Measurements from ENCODE around the gene REV3L.

The REV3L gene

DNA sequence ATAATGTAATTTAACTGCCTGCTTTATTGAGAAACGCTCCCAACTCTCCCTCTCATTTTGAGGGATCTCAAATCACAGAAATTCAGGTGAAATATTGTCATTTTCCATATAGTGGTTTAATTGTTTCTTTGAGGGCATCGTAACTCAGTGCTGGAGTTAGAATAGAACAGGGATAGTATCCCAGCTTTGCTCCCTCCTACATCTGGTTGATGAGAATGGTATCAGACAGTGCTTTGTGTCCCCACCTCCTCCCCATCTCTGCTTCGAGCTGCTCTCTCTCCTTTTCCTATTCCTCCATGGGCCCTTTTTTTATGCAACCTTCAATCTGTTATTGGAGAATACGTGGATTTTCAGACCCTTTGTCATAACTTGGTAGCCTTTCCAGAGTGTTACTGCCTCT lies 41.2 kb upstream of the REV3L start:
- TF ChIP-seq, protein P1, sequence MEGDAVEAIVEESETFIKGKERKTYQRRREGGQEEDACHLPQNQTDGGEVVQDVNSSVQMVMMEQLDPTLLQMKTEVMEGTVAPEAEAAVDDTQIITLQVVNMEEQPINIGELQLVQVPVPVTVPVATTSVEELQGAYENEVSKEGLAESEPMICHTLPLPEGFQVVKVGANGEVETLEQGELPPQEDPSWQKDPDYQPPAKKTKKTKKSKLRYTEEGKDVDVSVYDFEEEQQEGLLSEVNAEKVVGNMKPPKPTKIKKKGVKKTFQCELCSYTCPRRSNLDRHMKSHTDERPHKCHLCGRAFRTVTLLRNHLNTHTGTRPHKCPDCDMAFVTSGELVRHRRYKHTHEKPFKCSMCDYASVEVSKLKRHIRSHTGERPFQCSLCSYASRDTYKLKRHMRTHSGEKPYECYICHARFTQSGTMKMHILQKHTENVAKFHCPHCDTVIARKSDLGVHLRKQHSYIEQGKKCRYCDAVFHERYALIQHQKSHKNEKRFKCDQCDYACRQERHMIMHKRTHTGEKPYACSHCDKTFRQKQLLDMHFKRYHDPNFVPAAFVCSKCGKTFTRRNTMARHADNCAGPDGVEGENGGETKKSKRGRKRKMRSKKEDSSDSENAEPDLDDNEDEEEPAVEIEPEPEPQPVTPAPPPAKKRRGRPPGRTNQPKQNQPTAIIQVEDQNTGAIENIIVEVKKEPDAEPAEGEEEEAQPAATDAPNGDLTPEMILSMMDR (IDR thresholded peaks at IDR 0.05; ENCODE audit: low read depth, low read length), result no peak
- no peak overlapping the region for H3K4me3 ChIP-seq (ENCODE audit: low read depth, low read length)
- H3K36me3 ChIP-seq, result no peaks in the 10 kb centered on the region
- H3K27ac ChIP-seq, result no peak overlapping the region
- no peaks in the 10 kb centered on the region for H3K27me3 ChIP-seq (ENCODE audit: insufficient read depth, low read depth, severe bottlenecking)
- no peak for DNase-seq
- H3K9me3 ChIP-seq (ENCODE audit: severe bottlenecking), result no peaks in the 10 kb centered on the region

DNA sequence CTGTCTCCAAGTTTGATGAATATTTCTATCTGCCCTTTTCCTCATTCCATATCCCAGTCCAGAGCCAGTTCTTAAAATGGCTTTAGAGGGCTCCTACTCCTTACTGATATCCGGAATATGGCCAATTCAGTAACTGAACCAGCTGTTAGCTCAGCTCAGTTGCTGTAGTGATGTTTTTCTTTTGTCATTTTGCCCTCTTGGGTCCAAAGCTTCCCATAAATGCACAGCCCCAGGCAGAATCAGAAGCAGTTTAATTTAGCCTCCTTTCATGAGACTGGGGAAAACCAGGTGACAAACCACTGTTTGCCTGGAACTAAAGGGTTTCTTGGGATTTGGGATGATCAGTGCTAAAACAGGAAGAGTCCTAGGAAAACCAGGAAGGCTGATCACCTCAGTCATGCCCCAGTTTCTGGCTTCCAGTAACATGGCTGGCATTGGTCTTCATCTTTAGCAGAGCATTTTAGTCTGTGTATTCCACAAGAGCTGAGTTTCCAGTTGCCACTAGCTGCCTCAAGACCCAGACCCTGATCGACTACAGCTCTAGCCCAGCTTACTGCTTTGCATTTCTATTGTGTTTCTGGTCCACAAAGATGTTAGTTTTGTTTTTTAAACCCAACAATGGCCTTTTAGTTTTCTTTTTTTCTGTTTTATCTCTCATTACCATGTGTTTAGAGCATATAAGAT lies 40.6 kb upstream of the REV3L start:
- Histone ChIP-seq H3K4me3 (ENCODE audit: low read depth, low read length) (no peak overlapping the region), H3K27me3 (ENCODE audit: insufficient read depth, low read depth, severe bottlenecking) (no peaks in the 10 kb centered on the region), H3K27ac (no peak overlapping the region), H3K36me3 (no peaks in the 10 kb centered on the region), H3K9me3 (ENCODE audit: severe bottlenecking) (no peaks in the 10 kb centered on the region)
- TF ChIP-seq, protein P1 (IDR thresholded peaks at IDR 0.05; ENCODE audit: low read depth, low read length), result no peak
- no peak for DNase-seq

DNA sequence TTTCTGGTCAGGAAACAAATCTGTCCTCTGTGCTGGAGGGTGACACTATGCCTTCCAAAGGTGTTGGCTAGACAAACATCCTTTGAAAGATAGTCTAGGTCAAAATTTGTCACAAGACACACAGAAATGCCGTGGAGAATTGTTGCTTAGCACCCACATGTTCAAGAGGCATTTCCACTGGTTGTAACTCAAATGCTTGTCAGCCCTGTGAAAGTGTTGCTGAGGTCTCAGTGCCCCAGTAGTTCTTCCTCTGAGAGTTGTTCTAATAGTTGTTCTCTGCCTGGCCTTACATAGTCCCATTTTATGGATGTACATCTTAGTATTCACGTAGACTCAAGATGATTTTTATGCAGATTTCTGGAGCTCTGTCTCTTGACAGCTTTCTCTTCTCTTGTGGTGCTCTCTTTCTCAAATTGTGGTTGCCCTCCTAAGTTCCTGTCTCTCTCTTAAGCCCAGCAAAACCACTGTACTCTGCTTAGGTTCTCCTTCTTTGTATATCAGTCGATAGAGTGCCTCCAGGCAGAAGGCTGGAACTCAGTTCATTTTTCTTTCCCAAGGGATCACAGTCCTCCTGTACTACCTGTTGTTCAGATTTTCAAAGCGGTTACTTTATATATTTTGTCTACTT lies 39.5 kb upstream of the REV3L start:
- DNase-seq, result no peak
- Histone ChIP-seq H3K9me3 (ENCODE audit: severe bottlenecking) (no peaks in the 10 kb centered on the region), H3K27ac (no peak overlapping the region), H3K36me3 (no peaks in the 10 kb centered on the region), H3K4me3 (ENCODE audit: low read depth, low read length) (no peak overlapping the region), H3K27me3 (ENCODE audit: insufficient read depth, low read depth, severe bottlenecking) (no peaks in the 10 kb centered on the region)
- TF ChIP-seq, protein P1 (IDR thresholded peaks at IDR 0.05; ENCODE audit: low read depth, low read length), result no peak

DNA sequence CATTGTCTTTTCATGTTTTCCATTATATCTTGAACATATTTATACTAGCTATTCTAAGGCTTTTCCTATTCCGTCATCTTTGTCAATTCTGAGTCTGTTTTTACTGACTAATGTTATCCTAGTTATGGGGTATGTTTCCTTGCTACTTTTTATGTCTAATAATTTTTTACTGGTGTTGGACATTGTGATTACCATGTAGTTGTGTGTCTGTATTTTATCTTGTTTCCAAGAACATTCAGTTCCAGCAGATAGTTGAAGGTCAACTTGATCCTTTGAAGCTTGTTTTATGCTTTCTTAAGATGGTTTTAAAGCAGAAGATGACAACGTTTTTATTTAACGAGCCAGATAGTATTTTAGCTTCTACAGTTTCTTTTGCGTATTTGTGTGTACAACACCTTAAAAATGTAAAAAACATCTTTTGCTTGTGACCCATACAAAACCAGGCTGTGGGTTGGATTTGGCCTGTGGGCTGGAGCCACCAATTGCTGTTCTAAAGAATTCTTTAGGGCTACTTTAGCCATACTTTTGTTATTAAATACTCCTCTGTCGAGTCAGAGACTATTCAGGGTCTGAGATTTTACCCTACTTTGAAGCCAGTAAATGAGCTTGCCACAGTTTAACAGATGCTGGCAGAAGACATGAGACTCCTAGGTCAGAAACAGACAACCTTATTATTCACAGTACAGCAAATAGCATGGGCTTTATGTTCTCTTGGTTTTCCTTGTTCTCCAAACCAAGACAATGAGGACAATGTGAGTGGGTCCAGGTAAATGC lies 38.7 kb upstream of the REV3L start:
- Histone ChIP-seq H3K4me3 (ENCODE audit: low read depth, low read length) (no peak overlapping the region), H3K27me3 (ENCODE audit: insufficient read depth, low read depth, severe bottlenecking) (no peaks in the 10 kb centered on the region), H3K9me3 (ENCODE audit: severe bottlenecking) (no peaks in the 10 kb centered on the region), H3K27ac (no peak overlapping the region), H3K36me3 (no peaks in the 10 kb centered on the region)
- TF ChIP-seq, protein P1 (IDR thresholded peaks at IDR 0.05; ENCODE audit: low read depth, low read length), result no peak
- no peak for DNase-seq

DNA sequence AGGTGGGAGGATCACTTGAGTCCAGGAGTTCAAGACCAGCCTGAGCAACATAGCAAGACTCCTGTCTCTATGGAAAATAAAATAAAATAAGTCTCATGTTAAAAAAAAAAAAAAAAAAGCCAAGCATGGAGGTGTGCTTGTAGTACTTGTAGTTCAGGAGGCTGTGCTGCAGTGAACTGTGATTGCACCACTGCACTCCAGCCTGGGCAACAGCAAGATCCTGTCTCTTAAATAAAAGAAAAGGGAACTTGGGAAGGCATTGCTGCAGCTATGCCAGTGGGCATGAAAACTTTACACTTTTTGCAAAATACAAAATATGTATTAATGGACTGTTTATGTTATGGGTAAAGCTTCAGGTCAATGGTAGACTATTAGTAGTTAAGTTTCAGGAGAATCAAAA lies 37.5 kb upstream of the REV3L start:
- TF ChIP-seq, protein P1 (IDR thresholded peaks at IDR 0.05; ENCODE audit: low read depth, low read length), result no peak
- H3K9me3 ChIP-seq (ENCODE audit: severe bottlenecking), result no peaks in the 10 kb centered on the region
- DNase-seq, result no peak
- H3K27me3 ChIP-seq (ENCODE audit: insufficient read depth, low read depth, severe bottlenecking), result no peaks in the 10 kb centered on the region
- H3K27ac ChIP-seq, result no peak overlapping the region
- H3K4me3 ChIP-seq (ENCODE audit: low read depth, low read length), result no peak overlapping the region
- no peaks in the 10 kb centered on the region for H3K36me3 ChIP-seq
